ENCODE measurements around the gene IFITM2.

IFITM2 gene

DNA sequence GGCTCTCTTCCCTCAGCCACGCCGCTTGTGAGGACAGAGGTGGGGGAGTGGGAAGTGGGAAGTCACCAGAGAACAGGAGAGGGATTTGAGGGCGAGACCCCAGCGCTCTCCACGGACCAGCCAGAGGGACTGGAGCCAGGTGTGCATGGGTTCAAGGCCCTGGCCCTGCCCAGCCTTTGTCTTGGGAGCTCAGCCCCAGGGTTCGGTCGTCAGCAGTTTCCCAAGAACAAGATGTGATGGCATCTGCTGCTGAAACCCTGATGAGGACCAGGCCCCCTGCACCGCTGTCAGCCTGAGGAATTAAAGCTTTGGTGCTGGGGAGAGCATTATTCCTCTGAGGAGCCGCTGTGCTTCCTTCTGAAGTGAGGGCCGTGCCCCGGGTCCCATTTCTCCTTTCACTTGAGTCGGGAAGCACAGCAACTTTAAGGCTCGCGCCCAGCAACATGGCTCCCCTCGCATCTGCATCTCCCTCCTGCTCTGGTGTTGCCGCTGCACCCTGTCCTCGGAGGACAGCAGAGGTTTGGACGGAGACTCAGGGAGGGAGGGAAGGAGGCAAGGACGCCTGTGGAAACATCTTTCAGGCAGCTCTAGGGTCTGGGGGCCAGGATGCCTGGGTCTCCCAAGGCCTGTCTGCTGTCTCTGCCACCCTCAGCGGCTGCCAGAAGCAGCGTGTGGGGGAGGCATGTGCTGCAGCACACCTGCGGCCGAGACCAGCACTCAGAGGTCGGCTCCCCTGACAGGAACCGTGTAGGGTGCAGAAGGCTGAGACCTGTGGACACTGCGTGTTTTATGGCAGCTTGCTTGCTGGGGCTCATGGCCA, 12.1 kb upstream of the IFITM2 start:
- no peak for TF ChIP-seq TCF12 (IDR thresholded peaks at IDR 0.05; ENCODE audit: low read depth)
- no peak for TF ChIP-seq CEBPB (IDR thresholded peaks at IDR 0.05)
- TF ChIP-seq NFIC (IDR thresholded peaks at IDR 0.05), result no peak
- TF ChIP-seq ZBTB7A (IDR thresholded peaks at IDR 0.05; ENCODE audit: low read depth), result no peak
- TF ChIP-seq FOXM1 (IDR thresholded peaks at IDR 0.05; ENCODE audit: borderline replicate concordance, low read depth), result no peak
- TF ChIP-seq CREB1 (IDR thresholded peaks at IDR 0.05; ENCODE audit: low read depth), result no peak
- TF ChIP-seq EGR1 (IDR thresholded peaks at IDR 0.05), result no peak
- no peak for TF ChIP-seq EP300 (IDR thresholded peaks at IDR 0.05; ENCODE audit: borderline replicate concordance)
- TF ChIP-seq RAD21 (IDR thresholded peaks at IDR 0.05; ENCODE audit: low read depth), result no peak
- TF ChIP-seq TEAD4 (IDR thresholded peaks at IDR 0.05), result no peak
- TF ChIP-seq, protein P1, sequence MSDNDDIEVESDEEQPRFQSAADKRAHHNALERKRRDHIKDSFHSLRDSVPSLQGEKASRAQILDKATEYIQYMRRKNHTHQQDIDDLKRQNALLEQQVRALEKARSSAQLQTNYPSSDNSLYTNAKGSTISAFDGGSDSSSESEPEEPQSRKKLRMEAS (IDR thresholded peaks at IDR 0.05), result no peak
- no peak for TF ChIP-seq TAF1 (IDR thresholded peaks at IDR 0.05; ENCODE audit: low read depth)
- TF ChIP-seq YY1 (IDR thresholded peaks at IDR 0.05; ENCODE audit: low read depth), result no peak
- TF ChIP-seq, protein P2, sequence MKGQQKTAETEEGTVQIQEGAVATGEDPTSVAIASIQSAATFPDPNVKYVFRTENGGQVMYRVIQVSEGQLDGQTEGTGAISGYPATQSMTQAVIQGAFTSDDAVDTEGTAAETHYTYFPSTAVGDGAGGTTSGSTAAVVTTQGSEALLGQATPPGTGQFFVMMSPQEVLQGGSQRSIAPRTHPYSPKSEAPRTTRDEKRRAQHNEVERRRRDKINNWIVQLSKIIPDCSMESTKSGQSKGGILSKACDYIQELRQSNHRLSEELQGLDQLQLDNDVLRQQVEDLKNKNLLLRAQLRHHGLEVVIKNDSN (IDR thresholded peaks at IDR 0.05), result no peak
- TF ChIP-seq, protein P3, sequence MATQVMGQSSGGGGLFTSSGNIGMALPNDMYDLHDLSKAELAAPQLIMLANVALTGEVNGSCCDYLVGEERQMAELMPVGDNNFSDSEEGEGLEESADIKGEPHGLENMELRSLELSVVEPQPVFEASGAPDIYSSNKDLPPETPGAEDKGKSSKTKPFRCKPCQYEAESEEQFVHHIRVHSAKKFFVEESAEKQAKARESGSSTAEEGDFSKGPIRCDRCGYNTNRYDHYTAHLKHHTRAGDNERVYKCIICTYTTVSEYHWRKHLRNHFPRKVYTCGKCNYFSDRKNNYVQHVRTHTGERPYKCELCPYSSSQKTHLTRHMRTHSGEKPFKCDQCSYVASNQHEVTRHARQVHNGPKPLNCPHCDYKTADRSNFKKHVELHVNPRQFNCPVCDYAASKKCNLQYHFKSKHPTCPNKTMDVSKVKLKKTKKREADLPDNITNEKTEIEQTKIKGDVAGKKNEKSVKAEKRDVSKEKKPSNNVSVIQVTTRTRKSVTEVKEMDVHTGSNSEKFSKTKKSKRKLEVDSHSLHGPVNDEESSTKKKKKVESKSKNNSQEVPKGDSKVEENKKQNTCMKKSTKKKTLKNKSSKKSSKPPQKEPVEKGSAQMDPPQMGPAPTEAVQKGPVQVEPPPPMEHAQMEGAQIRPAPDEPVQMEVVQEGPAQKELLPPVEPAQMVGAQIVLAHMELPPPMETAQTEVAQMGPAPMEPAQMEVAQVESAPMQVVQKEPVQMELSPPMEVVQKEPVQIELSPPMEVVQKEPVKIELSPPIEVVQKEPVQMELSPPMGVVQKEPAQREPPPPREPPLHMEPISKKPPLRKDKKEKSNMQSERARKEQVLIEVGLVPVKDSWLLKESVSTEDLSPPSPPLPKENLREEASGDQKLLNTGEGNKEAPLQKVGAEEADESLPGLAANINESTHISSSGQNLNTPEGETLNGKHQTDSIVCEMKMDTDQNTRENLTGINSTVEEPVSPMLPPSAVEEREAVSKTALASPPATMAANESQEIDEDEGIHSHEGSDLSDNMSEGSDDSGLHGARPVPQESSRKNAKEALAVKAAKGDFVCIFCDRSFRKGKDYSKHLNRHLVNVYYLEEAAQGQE (IDR thresholded peaks at IDR 0.05; ENCODE audit: low read depth), result no peak

DNA sequence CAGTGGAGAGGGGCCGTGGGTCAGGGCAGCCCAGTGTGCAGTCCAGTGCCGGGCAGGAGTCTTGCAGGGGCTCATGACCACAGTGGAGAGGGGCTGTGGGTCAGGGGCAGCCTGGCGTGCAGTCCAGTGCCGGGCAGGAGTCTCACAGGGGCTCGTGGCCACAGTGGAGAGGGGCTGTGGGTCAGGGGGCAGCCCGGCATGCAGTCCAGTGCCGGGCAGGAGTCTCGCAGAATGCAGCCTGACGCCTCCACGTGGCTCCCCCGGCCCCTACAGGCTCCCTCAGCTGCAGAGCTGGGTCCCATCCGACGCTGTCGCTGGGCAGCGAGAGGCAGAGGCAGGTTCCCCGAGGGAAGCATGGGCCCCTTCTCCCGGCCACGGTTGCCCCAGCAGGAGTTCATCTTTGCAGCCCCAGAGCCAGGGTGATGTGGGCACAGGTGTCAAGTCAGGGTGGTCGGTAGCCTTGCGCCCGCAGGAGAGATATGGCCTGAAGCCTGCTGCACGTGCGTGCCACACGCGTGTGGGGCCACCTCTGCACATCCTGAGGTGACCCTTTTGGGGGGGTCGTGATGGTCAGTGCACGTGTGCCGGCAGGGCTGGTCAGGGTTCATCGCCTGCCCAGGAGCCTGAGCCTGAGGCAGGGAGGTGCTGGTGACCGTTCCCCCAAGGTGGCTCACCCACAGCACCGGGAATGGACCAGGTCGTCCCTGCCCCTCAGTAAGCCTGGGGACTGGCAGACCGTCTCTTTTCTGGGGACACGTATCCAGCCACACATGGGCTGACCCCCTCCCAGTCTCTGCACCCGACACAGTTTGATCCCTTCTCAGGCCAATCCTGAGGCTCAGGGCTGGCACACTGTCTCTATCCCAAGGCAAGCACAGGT, 11.2 kb upstream of the IFITM2 start:
- TF ChIP-seq, protein P1 (IDR thresholded peaks at IDR 0.05), result no peak
- TF ChIP-seq TCF12 (IDR thresholded peaks at IDR 0.05; ENCODE audit: low read depth) (no peak), ZBTB7A (IDR thresholded peaks at IDR 0.05; ENCODE audit: low read depth) (no peak), TEAD4 (IDR thresholded peaks at IDR 0.05) (no peak), EP300 (IDR thresholded peaks at IDR 0.05; ENCODE audit: borderline replicate concordance) (no peak)
- TF ChIP-seq, protein P3 (IDR thresholded peaks at IDR 0.05; ENCODE audit: low read depth), result no peak

DNA sequence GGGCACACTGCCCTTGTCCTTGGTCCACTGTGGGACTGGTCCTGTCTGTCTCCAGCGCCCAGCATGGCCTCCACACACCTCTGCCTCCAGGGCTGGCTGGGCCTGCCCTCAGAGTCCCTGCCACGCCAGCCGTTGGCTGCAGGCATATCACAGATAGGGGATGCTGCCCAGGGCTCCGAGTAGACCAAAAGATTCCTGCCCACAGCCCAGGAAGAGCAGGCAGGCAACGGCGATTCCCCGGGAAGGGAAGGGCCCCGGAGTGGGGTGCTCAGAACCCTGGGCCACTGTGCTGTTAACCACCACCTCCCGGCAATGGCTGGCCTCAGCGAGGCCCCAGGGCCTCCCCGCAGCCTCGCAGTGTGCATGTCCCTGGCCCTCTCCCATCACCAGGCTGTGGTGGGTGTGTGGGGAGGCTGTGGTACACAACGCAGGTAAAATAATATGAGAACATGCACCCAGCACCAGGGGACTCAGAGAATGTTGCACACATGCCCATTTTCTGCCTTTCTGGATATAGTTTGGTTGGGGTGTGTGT, 10.5 kb upstream of the IFITM2 start:
- TF ChIP-seq TEAD4 (IDR thresholded peaks at IDR 0.05), result no peak
- TF ChIP-seq CREB1 (IDR thresholded peaks at IDR 0.05; ENCODE audit: low read depth), result no peak
- no peak for TF ChIP-seq TCF12 (IDR thresholded peaks at IDR 0.05; ENCODE audit: low read depth)
- TF ChIP-seq YY1 (IDR thresholded peaks at IDR 0.05; ENCODE audit: low read depth), result no peak
- TF ChIP-seq NFIC (IDR thresholded peaks at IDR 0.05), result no peak
- TF ChIP-seq, protein P3 (IDR thresholded peaks at IDR 0.05; ENCODE audit: low read depth), result no peak
- TF ChIP-seq CEBPB (IDR thresholded peaks at IDR 0.05), result no peak
- no peak for TF ChIP-seq ZBTB7A (IDR thresholded peaks at IDR 0.05; ENCODE audit: low read depth)
- TF ChIP-seq, protein P2 (IDR thresholded peaks at IDR 0.05), result no peak
- no peak for TF ChIP-seq TAF1 (IDR thresholded peaks at IDR 0.05; ENCODE audit: low read depth)
